Activated T-cell treated with anti-CD3 and anti-CD28 coated beads, Interleukin-2, amount 50 U/mL, for 4 hours (primary cell): ENCODE measurements around the gene TGM6. TPM values are rescaled to one million over a fixed set of nuclear protein-coding genes. Genes with fewer than 3 reads are reported as not detected.
A peak's percentile ranks its signal among the peaks of the same experiment; 100 is the strongest.

Source experiments
- ATAC-seq, 2 donors: fragments of 200-7000 bp; cut with Tn5 transposase; one replicate each; pipeline ENCODE4 v1.10.0; 2021
- DNase-seq: peaks from one replicate; pipeline ENCODE4 v3.0.0-alpha.2; 2020
- H3K27me3 Mint-ChIP-seq: one replicate; pipeline ENCODE4 v1.8.0; 2021; ENCODE audit warnings: low read depth, mixed read lengths
- H3K36me3 Mint-ChIP-seq: one replicate; pipeline ENCODE4 v1.8.0; 2022; ENCODE audit warnings: mixed read lengths; ENCODE audit not compliant: insufficient read depth
- H3K4me1 Mint-ChIP-seq: one replicate; pipeline ENCODE4 v1.8.0; 2021; ENCODE audit warnings: low read depth, mixed read lengths
- H3K4me3 Mint-ChIP-seq: one replicate; pipeline ENCODE4 v1.8.0; 2021; ENCODE audit warnings: mild to moderate bottlenecking, moderate library complexity, mixed read lengths
- H3K9me3 Mint-ChIP-seq: one replicate; pipeline ENCODE4 v1.8.0; 2021; ENCODE audit warnings: mixed read lengths
- total RNA-seq, 3 donors: library from RNA; stranded (reverse); gene quantifications; one replicate each; pipeline ENCODE4 v1.2.1, GENCODE V29; 2021

TGM6 gene
- total RNA-seq, 3 donors from 2014 or later, result not detected

DNA sequence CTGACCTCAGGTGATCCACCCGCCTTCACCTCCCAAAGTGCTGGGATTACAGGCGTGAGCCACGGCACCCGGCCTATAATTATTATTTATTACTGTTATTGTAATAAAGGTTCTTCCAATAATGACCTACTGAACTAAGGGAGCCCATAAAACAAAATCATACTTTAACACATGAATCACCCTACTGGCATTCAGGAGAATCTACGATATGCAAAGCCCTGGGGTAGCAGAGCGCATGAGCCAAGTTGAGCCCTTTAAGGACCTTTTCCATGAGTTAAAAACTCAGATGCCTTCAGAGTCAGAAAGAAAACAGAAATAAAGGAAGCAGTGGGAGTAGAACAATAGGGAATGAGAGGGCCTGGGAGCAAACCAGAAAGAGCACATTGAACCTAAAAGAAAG is 48.4 kb downstream of the TGM6 start:
- Mint-ChIP-seq H3K36me3 (no peaks in the 10 kb centered on the region), H3K4me3 (no peak overlapping the region), H3K27me3 (peaks cover 11% of the 10 kb centered on the region), H3K9me3 (no peaks in the 10 kb centered on the region), H3K4me1 (no peaks in the 10 kb centered on the region)
- DNase-seq, result no peak
- no peak for ATAC-seq

DNA sequence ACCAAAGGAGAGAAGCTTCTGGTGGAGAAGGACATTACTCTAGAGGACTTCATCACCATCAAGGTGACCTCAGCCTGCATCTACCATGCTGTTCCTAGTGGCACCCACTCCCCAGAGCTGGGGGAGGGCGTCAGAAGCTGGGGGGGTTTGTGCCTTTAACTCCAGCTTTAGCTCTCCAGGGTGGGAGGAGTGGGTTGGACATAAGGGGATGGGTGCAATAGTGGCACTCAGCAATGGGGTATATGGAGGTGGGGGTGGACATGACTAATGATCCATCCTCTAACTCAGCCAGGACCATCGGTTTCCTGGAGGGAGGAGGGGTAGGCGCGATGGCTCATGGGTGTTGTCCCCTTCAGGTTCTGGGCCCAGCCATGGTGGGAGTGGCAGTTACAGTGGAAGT is 49.8 kb downstream of the TGM6 start:
- DNase-seq (no peak), ATAC-seq (no peak)
- H3K36me3 Mint-ChIP-seq, result no peaks in the 10 kb centered on the region
- H3K4me1 Mint-ChIP-seq, result no peaks in the 10 kb centered on the region
- H3K27me3 Mint-ChIP-seq, result peaks cover 11% of the 10 kb centered on the region
- H3K4me3 Mint-ChIP-seq, result no peak overlapping the region
- H3K9me3 Mint-ChIP-seq, result no peaks in the 10 kb centered on the region

DNA sequence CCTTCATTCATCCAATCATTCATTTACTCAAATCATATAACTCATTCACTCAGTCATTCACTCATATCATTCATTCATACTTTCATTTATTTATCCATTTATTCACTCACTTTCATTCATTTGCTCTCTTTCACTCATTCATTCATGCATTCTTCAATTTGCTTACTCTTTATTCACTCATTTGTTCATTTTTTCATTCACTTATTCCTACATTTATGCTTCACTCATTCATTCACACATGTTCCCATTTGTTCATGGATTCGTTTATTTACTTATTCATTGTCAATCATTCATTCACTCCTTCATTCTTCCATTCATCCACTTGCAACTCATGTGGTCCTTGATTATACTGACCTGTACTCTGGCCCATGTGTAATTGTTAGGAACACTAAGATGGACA is 50.5 kb downstream of the TGM6 start:
- no peak for ATAC-seq
- Mint-ChIP-seq H3K36me3 (no peaks in the 10 kb centered on the region), H3K4me3 (no peak overlapping the region), H3K27me3 (peaks cover 11% of the 10 kb centered on the region), H3K9me3 (no peaks in the 10 kb centered on the region), H3K4me1 (no peaks in the 10 kb centered on the region)
- no peak for DNase-seq

DNA sequence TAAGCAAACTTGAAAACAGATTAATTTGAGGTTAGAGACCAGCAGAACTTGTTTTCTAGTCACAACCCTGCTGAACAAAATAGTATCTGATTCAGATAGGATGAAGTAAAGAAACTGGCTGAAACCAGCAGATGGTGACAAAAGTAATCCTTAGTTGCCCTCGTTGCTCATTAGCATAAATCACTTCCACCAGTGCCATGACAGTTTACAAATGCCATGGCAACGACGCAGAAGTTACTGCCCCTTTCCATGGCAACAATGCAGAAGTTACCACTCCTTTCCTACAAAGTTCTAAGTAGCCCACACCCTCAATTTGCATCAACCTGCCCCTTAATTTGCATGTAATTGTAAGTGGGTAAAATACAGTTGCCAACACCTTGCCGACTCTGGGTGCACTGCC is 66.1 kb downstream of the TGM6 start:
- no peak for ATAC-seq
- Mint-ChIP-seq H3K4me1 (peaks cover 15% of the 10 kb centered on the region), H3K4me3 (no peak overlapping the region), H3K36me3 (no peaks in the 10 kb centered on the region), H3K9me3 (no peaks in the 10 kb centered on the region), H3K27me3 (peaks cover 2% of the 10 kb centered on the region)
- no peak for DNase-seq

DNA sequence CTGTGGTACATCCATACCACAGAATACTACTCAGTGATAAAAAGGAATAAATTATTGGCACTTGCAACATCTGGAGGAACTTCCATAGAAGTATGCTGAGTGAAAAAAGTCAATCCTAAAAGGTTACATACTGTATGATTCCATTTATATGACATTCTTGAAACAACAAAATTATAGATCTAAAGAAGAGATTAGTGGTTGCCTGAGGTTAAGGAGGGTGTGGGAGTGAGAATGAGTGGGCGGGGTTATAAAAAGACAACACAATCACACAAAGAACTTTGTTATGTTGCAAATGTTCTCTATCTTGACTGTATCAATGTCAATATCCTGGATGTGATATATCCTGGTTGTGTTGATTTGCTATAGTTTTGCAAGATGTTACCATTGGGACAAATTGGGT is 68.7 kb downstream of the TGM6 start:
- H3K4me1 Mint-ChIP-seq, result peaks cover 20% of the 10 kb centered on the region
- H3K4me3 Mint-ChIP-seq, result no peak overlapping the region
- peaks cover 3% of the 10 kb centered on the region for H3K36me3 Mint-ChIP-seq
- ATAC-seq, result peak in 1 of 2 donors; percentile 34
- peaks cover 2% of the 10 kb centered on the region for H3K27me3 Mint-ChIP-seq
- no peak for DNase-seq
- no peaks in the 10 kb centered on the region for H3K9me3 Mint-ChIP-seq

DNA sequence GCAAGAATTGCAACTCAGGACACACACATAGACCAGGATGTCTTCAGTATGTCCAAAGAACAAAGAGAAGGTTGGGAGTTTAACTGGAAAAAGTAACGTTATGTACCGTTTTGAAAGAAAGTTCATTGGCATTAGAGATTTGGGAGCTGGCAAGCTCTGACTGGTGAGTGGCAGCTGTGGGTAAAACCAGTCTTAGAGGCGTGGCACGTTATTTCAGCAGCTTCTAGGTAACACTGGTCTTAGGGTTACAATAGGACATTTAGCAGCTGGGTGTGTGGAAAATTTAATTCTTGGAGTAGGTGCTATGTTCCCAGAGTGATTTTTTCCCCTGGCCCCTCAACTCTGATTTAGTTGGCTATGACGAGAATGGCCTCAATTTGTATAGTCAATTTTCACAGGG is 70.7 kb downstream of the TGM6 start:
- Mint-ChIP-seq H3K4me3 (no peak overlapping the region), H3K27me3 (no peaks in the 10 kb centered on the region), H3K4me1 (peaks cover 31% of the 10 kb centered on the region), H3K9me3 (no peaks in the 10 kb centered on the region), H3K36me3 (peaks cover 3% of the 10 kb centered on the region)
- ATAC-seq (no peak), DNase-seq (no peak)

DNA sequence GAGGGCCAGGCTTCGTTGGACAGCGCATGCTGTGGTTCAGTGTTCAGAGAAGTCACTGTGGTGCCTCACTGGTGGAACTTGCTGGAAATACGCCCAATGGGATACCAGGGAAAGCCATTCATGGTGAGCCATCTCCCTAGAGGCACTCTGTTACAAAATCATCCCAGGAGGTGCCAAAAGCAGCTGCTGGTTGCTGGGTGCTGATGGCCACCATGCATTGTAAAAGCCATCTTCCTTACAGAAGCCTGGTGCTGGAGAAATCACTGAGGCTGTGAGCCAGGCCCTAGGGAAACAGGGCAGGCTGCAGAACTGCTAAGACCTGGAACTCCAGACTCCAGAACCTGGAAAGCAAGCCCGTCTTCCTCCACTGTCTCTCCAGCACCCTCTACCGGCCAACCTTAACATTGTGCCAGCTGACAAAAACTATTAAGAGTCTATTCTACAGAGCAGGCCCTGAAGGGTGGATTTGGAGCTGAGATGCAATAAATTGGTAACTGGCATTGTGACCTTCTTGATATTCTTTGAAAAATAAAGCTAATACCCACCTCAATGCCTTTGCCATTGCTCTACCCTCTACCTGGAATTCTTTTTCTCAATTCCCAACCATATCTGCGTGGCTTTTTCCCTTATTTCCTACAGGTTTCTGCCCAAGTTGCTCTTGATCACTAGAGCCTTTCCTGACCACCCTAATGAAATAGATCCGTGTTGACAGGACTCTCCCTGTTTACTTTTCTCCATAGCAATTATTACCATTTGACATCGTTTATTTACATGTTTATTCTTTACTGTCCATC is 71.4 kb downstream of the TGM6 start:
- peaks cover 3% of the 10 kb centered on the region for H3K36me3 Mint-ChIP-seq
- peaks cover 38% of the 10 kb centered on the region for H3K4me1 Mint-ChIP-seq
- ATAC-seq (peak; percentile 40 to 50), DNase-seq (peak; percentile 57)
- no peak overlapping the region for H3K4me3 Mint-ChIP-seq
- no peaks in the 10 kb centered on the region for H3K9me3 Mint-ChIP-seq
- H3K27me3 Mint-ChIP-seq, result no peaks in the 10 kb centered on the region

DNA sequence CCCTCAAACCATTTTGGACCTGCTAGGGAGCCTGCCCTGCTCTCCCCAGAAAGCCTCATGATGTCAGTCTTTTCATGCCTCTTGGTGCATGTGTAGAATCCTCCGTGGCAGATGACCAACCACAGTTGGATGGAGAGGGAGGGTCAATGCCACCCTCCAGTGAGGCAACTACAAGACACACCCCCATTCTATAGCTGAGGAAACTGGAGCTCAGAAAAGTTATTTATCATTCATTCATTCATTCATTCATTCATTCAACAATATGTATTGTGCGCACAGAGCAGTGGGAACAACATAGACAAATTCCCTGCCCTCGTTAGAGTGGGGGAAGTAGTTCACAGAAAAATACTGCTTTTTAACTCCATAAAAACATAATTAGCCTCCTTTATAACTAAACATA is 73.1 kb downstream of the TGM6 start:
- no peaks in the 10 kb centered on the region for H3K9me3 Mint-ChIP-seq
- no peak for ATAC-seq
- DNase-seq, result no peak
- peaks cover 8% of the 10 kb centered on the region for H3K36me3 Mint-ChIP-seq
- no peak overlapping the region for H3K4me3 Mint-ChIP-seq
- no peaks in the 10 kb centered on the region for H3K27me3 Mint-ChIP-seq
- H3K4me1 Mint-ChIP-seq, result peaks cover 38% of the 10 kb centered on the region

DNA sequence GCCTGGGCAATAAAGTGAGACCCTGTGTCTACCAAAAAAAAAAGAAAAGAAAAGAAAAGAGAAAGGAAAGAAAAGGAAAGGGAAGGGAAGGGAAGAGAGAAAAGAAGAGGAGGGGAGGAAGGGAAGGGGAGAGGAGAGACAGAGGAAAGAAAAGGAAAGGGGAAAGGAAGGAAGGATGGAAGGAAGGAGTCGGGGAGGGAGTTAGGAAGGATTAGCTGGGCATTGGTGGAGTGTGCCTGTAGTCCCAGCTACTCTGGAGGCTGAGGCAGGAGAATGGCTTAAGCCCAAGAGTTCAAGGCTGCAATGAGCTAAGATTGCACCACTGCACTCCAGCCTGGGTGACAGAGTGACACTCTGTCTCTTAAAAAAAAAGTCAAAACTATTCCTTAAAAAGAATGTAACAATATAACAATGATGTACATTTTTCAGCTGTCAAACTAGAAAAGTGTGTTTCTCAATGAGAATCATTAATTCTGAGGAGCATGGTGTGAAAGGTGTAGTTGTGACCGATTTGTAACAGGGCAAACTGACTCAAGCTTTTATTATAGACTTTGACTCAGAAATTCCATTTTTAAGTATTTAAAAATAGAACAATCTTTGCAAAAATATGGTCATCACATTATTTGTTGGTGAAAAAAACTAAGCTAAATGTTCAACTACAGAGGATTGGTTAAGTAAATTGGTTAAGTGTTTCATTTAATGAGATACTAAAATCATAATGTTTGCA is 75.2 kb downstream of the TGM6 start:
- ATAC-seq, result no peak
- DNase-seq, result no peak
- Mint-ChIP-seq H3K4me3 (no peak overlapping the region), H3K27me3 (no peaks in the 10 kb centered on the region), H3K36me3 (peaks cover 26% of the 10 kb centered on the region), H3K4me1 (peaks cover 24% of the 10 kb centered on the region), H3K9me3 (no peaks in the 10 kb centered on the region)

DNA sequence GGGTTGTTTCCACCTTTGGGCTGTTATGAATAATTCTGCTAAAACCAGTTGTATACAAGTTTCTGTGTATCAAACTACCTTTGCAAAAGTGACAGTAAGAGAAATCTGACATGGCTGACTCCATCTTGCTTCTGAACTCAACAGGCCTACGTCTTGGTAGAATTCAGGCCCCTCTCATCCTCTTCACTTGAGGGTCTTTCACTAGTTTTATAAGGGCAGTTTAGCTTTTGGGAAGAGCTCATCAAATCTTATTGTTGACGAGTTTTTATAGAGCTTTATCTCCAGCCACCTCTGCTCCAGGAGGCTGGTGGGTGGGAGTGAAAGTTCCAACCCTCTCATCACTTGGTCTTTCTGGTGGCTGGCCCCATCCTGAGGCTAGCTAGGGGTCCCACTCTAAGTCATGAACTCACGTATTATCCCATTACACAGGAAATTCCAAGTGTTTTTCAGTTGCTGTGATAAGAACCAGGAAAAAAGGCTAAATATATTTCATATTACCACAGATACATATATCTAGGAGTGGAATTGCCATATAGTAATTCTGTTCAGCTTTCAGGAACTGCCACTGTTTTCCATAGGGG is 78.3 kb downstream of the TGM6 start:
- Mint-ChIP-seq H3K36me3 (peaks cover 46% of the 10 kb centered on the region), H3K27me3 (no peaks in the 10 kb centered on the region), H3K4me1 (peaks cover 19% of the 10 kb centered on the region), H3K9me3 (no peaks in the 10 kb centered on the region), H3K4me3 (no peak overlapping the region)
- ATAC-seq, result no peak
- no peak for DNase-seq

DNA sequence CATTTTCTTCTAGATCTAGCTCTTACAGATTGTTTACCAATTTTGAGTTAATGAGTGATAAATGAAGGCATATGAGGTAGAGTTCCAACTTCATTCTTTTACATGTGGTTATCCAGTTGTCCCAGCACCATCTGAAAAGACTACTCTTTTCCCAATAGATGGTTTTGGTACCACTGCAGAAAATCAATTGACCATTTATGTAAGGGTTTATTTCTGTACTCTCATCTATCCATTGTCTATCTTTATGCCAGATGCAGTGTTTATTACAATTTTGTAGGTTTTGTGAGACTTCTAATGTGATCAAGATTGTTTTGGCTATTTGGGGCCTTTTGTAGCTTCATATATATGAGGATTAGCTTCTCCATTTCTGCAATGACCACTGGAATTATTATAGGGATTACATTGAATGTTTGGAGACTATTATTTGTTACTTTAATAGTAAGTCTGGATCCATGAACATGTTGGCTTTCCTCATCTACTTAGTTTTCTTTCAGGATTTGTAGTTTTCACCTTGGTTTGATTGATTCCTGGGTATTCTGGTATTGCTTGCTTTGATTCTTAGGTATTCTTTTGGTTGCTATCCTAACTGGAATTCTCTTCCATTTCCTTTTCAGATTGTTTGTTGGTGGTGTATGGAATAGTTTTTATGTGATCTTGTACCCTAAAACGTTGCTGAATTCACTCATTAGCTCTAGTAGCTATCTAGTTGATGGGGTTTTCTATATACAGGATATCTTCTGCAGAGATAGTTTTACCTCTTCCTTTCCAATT is 79.5 kb downstream of the TGM6 start:
- Mint-ChIP-seq H3K36me3 (peaks cover 48% of the 10 kb centered on the region), H3K27me3 (no peaks in the 10 kb centered on the region), H3K4me3 (no peak overlapping the region), H3K9me3 (no peaks in the 10 kb centered on the region), H3K4me1 (peaks cover 20% of the 10 kb centered on the region)
- ATAC-seq, result no peak
- DNase-seq, result no peak

DNA sequence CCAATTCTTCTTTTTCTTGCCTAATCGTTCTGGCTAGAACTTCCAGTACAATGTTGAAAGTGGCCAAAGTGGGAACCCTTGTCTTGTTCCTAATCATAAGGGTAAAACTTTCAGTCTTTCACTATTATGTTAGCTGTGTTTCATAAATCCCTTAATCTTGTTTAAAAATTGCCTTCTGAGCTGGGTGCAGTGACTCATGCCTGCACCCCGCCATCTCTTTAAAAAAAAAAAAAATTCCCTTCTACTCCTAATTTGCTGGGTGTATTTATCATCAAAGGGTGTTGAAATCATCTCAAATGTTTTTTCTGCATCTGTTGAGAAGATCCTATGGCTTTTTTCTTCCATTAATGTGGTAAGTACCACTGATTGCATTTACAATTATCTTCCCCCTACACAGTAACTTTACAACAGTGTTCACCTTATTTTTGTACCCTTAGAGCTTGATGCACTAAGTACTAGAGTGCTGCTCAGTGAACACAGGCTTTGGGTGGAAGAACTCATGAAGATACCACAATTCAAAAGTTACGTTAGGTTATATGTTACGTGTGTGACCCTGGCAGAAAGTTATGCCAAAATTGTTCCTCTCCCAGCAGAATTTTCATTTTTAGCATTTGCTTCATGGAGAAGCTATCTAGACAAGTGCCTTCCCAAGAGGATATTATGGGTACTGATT is 80.2 kb downstream of the TGM6 start:
- peaks cover 14% of the 10 kb centered on the region for H3K4me1 Mint-ChIP-seq
- H3K36me3 Mint-ChIP-seq, result peaks cover 54% of the 10 kb centered on the region
- no peaks in the 10 kb centered on the region for H3K9me3 Mint-ChIP-seq
- no peaks in the 10 kb centered on the region for H3K27me3 Mint-ChIP-seq
- ATAC-seq (no peak), DNase-seq (no peak)
- H3K4me3 Mint-ChIP-seq, result no peak overlapping the region

DNA sequence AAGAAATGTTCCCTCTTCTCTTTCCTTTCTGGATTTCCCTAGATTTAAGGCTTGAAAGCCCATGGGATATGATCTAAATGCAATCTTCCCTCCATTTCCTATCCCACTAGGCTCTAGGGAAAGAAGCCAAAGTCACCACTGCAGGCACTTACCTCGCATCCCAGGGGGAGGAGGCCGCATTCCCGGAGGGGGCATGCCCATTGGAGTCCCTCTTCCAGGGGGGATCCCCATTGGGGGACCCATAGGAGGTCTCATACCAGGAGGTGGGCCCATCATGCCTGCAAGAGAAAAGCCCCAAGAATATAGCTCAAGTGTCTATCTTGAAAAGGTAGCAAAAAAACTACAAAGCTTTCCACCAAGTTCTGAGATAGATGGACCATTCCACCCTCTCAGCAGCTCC is 81.8 kb downstream of the TGM6 start:
- no peak for DNase-seq
- no peak overlapping the region for H3K4me3 Mint-ChIP-seq
- ATAC-seq, result no peak
- peaks cover 67% of the 10 kb centered on the region for H3K36me3 Mint-ChIP-seq
- peaks cover 11% of the 10 kb centered on the region for H3K4me1 Mint-ChIP-seq
- no peaks in the 10 kb centered on the region for H3K9me3 Mint-ChIP-seq
- no peaks in the 10 kb centered on the region for H3K27me3 Mint-ChIP-seq
